NT2/D1 (cell line): ENCODE data around the gene FER.
"Not testable (repeated sequence)": the region's sequence is repeated elsewhere in the genome, so short reads cannot be mapped to it uniquely, and the experiment has no call there.

Source experiments
- DNase-seq: peaks from one replicate; pipeline ENCODE4 v3.0.0-alpha.2; 2011; ENCODE audit warnings: low read depth, low spot score
- H3K27me3 ChIP-seq: 2 replicates; pipeline ENCODE4 v1.6.0; 2011; ENCODE audit warnings: mild to moderate bottlenecking; ENCODE audit not compliant: insufficient read length, insufficient read depth
- H3K36me3 ChIP-seq: 2 replicates; pipeline ENCODE4 v1.6.1; 2011; ENCODE audit warnings: mild to moderate bottlenecking, low read length, mixed read lengths; ENCODE audit not compliant: insufficient read depth, insufficient read length
- H3K4me1 ChIP-seq: 2 replicates; pipeline ENCODE4 v1.5.1; 2011; ENCODE audit not compliant: insufficient read depth, insufficient read length
- H3K4me3 ChIP-seq: 2 replicates; pipeline ENCODE4 v1.5.1; 2011; ENCODE audit warnings: low read depth; ENCODE audit not compliant: insufficient read length
- H3K9ac ChIP-seq: 2 replicates; pipeline ENCODE4 v1.6.0; 2011; ENCODE audit warnings: low read depth; ENCODE audit not compliant: insufficient read length
- H3K9me3 ChIP-seq: 2 replicates; pipeline ENCODE4 v1.5.1; 2011; ENCODE audit warnings: mild to moderate bottlenecking, low read length; ENCODE audit not compliant: insufficient read depth
- SUZ12 ChIP-seq: IDR thresholded peaks from 2 replicates; pipeline ENCODE4 v1.6.1; 2011; ENCODE audit not compliant: insufficient read length, insufficient read depth; ENCODE audit errors: extremely low read depth
- YY1 ChIP-seq: IDR thresholded peaks from 2 replicates; pipeline ENCODE4 v1.6.1; 2011; ENCODE audit not compliant: insufficient read length, insufficient read depth
- ZNF274 ChIP-seq: IDR thresholded peaks from 2 replicates; pipeline ENCODE4 v1.6.1; 2011; ENCODE audit warnings: mild to moderate bottlenecking, low read depth, low read length

Gene FER

GRCh38 chr5:109005297-109006009 is 257.8 kb downstream of the FER start:
- TF ChIP-seq ZNF274 (no peak), YY1 (no peak), SUZ12 (no peak)
- H3K4me1 ChIP-seq = no peaks in the 10 kb centered on the region
- H3K9me3 ChIP-seq = no peaks in the 10 kb centered on the region
- no peak overlapping the region for H3K9ac ChIP-seq
- H3K36me3 ChIP-seq = no peaks in the 10 kb centered on the region
- H3K4me3 ChIP-seq = no peak overlapping the region
- no peaks in the 10 kb centered on the region for H3K27me3 ChIP-seq
- DNase-seq = no peak

DNA sequence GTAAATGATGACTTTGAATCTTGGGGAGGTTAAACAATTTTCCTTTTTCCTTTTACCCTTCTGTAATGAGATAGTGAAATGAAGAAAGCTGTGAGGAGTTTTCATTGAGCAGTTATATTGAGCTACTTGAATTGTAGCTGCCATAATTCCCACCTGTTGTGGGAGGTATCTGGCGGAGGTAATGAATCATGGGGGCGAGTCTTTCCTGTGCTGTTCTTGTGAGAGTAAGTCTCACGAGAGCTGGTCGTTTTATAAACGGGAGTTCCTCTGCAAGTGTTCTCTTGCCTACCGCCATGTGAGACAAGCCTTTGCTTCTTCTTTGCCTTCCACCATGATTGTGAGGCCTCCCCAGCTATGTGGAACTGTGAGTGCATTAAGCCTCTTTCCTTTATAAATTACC is 258.4 kb downstream of the FER start:
- Histone ChIP-seq H3K36me3 (no peaks in the 10 kb centered on the region), H3K4me1 (no peaks in the 10 kb centered on the region), H3K4me3 (no peak overlapping the region), H3K9me3 (no peaks in the 10 kb centered on the region), H3K9ac (no peak overlapping the region), H3K27me3 (no peaks in the 10 kb centered on the region)
- DNase-seq = no peak
- no peak for TF ChIP-seq ZNF274
- no peak for TF ChIP-seq YY1
- TF ChIP-seq SUZ12 = no peak

DNA sequence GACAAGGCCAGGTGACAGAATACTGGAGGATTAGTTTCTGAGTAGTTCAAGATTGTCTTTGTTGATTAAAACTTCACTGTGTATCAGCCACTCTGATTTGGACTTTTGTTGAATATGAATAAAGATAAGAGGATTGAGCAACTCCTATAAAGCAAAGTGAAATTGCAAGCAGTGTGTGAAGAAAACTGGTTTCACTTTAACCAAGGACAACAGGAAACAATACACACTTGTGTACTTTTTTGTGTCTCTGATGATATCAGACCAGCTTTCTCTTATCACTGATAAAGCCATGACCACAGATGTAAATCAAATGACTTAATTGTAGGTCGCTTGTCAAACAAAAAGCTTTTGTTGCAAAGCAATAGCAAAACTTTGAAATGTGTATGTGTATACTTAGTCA is 268.6 kb downstream of the FER start:
- no peaks in the 10 kb centered on the region for H3K4me1 ChIP-seq
- H3K9me3 ChIP-seq = no peaks in the 10 kb centered on the region
- no peaks in the 10 kb centered on the region for H3K36me3 ChIP-seq
- no peak for DNase-seq
- H3K9ac ChIP-seq = no peak overlapping the region
- H3K27me3 ChIP-seq = no peaks in the 10 kb centered on the region
- TF ChIP-seq YY1 (no peak), ZNF274 (no peak)
- no peak overlapping the region for H3K4me3 ChIP-seq

DNA sequence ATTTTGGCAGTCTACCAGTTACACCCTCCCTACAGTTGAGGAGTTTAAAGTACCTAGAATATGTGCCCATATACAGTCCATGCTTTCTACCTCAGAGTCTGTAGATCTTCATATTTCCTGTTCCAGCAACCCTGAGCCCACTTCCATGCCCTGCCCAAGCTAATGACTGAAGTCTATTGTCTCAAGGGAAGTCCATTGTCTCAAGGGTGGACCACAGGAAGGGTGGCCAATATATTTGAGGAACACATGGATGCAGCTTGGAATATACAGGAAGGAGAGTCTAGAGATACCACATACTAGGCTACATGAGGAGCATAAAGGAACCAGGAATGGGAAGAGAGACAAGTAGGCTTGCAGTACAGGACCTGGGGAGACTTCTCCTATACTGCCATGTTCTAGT is 274.4 kb downstream of the FER start:
- Histone ChIP-seq H3K9me3 (no peaks in the 10 kb centered on the region), H3K27me3 (no peaks in the 10 kb centered on the region), H3K4me3 (no peak overlapping the region), H3K4me1 (no peaks in the 10 kb centered on the region), H3K9ac (no peak overlapping the region), H3K36me3 (no peaks in the 10 kb centered on the region)
- TF ChIP-seq ZNF274 = no peak
- TF ChIP-seq YY1 = no peak
- TF ChIP-seq SUZ12 = no peak
- DNase-seq = no peak

DNA sequence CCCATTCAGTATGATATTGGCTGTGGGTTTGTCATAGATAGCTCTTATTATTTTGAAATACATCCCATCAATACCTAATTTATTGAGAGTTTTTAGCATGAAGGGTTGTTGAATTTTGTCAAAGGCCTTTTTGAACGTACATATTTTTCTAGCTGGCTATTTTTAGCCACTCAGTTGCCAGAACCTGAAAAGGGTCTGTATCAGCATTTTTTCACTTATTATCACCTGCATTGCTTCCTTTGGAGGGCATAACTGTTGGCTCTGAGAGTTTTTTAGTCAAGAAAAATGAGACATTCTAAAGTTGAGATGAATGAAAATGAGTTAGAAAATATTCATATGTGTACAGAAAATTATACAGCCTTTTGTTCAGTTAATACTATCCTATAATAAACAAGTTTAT is 278.0 kb downstream of the FER start:
- H3K9me3 ChIP-seq, H3K36me3 ChIP-seq, H3K9ac ChIP-seq, H3K27me3 ChIP-seq, DNase-seq, H3K4me1 ChIP-seq, H3K4me3 ChIP-seq: not testable (repeated sequence)

- Histone ChIP-seq H3K4me3 (no peak overlapping the region), H3K9ac (no peak overlapping the region), H3K9me3 (no peaks in the 10 kb centered on the region), H3K36me3 (no peaks in the 10 kb centered on the region), H3K4me1 (no peaks in the 10 kb centered on the region), H3K27me3 (no peaks in the 10 kb centered on the region)
- no peak for DNase-seq
- TF ChIP-seq SUZ12 = no peak
- TF ChIP-seq ZNF274 = no peak
- TF ChIP-seq YY1 = no peak
Observed at GRCh38 chr5:109027983-109028607, 280.4 kb downstream of the FER start.

- H3K9ac ChIP-seq = no peak overlapping the region
- H3K4me1 ChIP-seq = no peaks in the 10 kb centered on the region
- H3K27me3 ChIP-seq = no peaks in the 10 kb centered on the region
- TF ChIP-seq YY1 (no peak), ZNF274 (no peak), SUZ12 (no peak)
- H3K36me3 ChIP-seq = no peaks in the 10 kb centered on the region
- no peak for DNase-seq
- H3K9me3 ChIP-seq = no peaks in the 10 kb centered on the region
- no peak overlapping the region for H3K4me3 ChIP-seq
Observed at GRCh38 chr5:109028608-109029299, 281.1 kb downstream of the FER start.
